Liver (tissue), 9 donors: ENCODE results near the gene TBC1D1. TPM values are rescaled to one million over a fixed set of nuclear protein-coding genes. Genes with fewer than 3 reads are reported as not detected.
A peak's percentile ranks its signal among the peaks of the same experiment; 100 is the strongest.

Experiments used
- DNase-seq: peaks from one replicate; pipeline ENCODE4 v3.0.0-alpha.2; 2017; ENCODE audit warnings: low spot score
- H3K27ac ChIP-seq, 2 donors: one replicate each; pipeline ENCODE4 v1.7.0; 2013; ENCODE audit warnings: inconsistent platforms in 2 of 2, low read length in 2 of 2, control low read depth in 1 of 2, low read depth in 1 of 2, mild to moderate bottlenecking in 1 of 2
- H3K27me3 ChIP-seq, 4 donors: one replicate each; pipeline versions ENCODE4 v1.6.1 to v1.7.0; 2013; ENCODE audit warnings: low read length in 3 of 4, inconsistent platforms in 1 of 4, mild to moderate bottlenecking in 1 of 4, moderate library complexity in 1 of 4; ENCODE audit not compliant: control insufficient read depth in 4 of 4, insufficient read depth in 4 of 4
- H3K36me3 ChIP-seq, 4 donors: one replicate each; pipeline versions ENCODE4 v1.6.1 to v1.7.0; 2013; ENCODE audit warnings: low read length in 3 of 4, mild to moderate bottlenecking in 3 of 4, low read depth in 1 of 4, moderate library complexity in 1 of 4; ENCODE audit not compliant: control insufficient read depth in 4 of 4, insufficient read depth in 3 of 4
- H3K4me1 ChIP-seq, 4 donors: one replicate each; pipeline versions ENCODE4 v1.6.1 to v1.7.0; 2013; ENCODE audit warnings: low read length in 3 of 4, mild to moderate bottlenecking in 3 of 4, moderate library complexity in 1 of 4; ENCODE audit not compliant: control insufficient read depth in 4 of 4, insufficient read depth in 4 of 4
- H3K4me3 ChIP-seq, 3 donors: one replicate each; pipeline versions ENCODE4 v1.6.1 to v1.7.0; 2013; ENCODE audit warnings: low read length in 3 of 3, control low read depth in 1 of 3, low read depth in 1 of 3, mild to moderate bottlenecking in 1 of 3
- H3K9ac ChIP-seq, 2 donors: one replicate each; pipeline ENCODE4 v1.7.0; 2013; ENCODE audit warnings: low read length in 2 of 2, mild to moderate bottlenecking in 2 of 2, moderate library complexity in 2 of 2, control low read depth in 1 of 2, low read depth in 1 of 2
- H3K9me3 ChIP-seq, 4 donors: one replicate each; pipeline versions ENCODE4 v1.6.1 to v1.7.0; 2013; ENCODE audit warnings: low read length in 3 of 4; ENCODE audit not compliant: control insufficient read depth in 4 of 4
- EGR1 ChIP-seq, 2 donors: IDR thresholded peaks; 2 replicates each; pipeline ENCODE4 v1.6.1; 2016 to 2018; ENCODE audit warnings: antibody characterized with exemption in 2 of 2, low read depth in 2 of 2
- FOXA2 ChIP-seq: IDR thresholded peaks from 2 replicates; pipeline ENCODE4 v1.6.1; 2016; ENCODE audit warnings: antibody characterized with exemption
- HNF4A ChIP-seq, 2 donors: conservative IDR thresholded peaks; 2 replicates each; pipeline ENCODE4 v1.6.1; 2016; ENCODE audit warnings: antibody characterized with exemption in 2 of 2, mild to moderate bottlenecking in 2 of 2
- JUND ChIP-seq, 2 donors: IDR thresholded peaks; 2 replicates each; pipeline ENCODE4 v1.6.1; 2016; ENCODE audit warnings: antibody characterized with exemption in 2 of 2
- NR2F2 ChIP-seq: IDR thresholded peaks from 2 replicates; pipeline ENCODE4 v1.6.1; 2016; ENCODE audit warnings: antibody characterized with exemption
- RAD21 ChIP-seq, 2 donors: IDR thresholded peaks; 2 replicates each; pipeline ENCODE4 v1.6.1; 2016; ENCODE audit warnings: antibody characterized with exemption in 2 of 2, mild to moderate bottlenecking in 2 of 2
- RXRA ChIP-seq, 2 donors: IDR thresholded peaks; 2 replicates each; pipeline ENCODE4 v1.6.1; 2017 to 2018; ENCODE audit warnings: antibody characterized with exemption in 2 of 2, mild to moderate bottlenecking in 1 of 2
- WGBS: extraction: QIAGEN DNeasy Blood & Tissue Kit; methylation state at CpG from one replicate; pipeline ENCODE4 v1.1.7; 2013; 5-methylcytosine and 5-hydroxymethylcytosine counted together
- polyA plus RNA-seq, 2 donors: library from polyadenylated mRNA; stranded (reverse) in 1 of 2; unstranded in 1 of 2; fragments of 200-250 nt in 1 of 2; fragments of >200 nt in 1 of 2; fragmentation: Nextera tagmentation in 1 of 2; extraction: Ambion mirVana in 1 of 2; gene quantifications; one replicate each; pipeline versions ENCODE4 v1.2.1 to v1.2.3, GENCODE V29; 2013 to 2015
- total RNA-seq, 2 donors: library from RNA; depleted of rRNA; stranded (reverse); fragments of >200 nt; gene quantifications; one replicate each; pipeline ENCODE4 v1.2.3, GENCODE V29; 2014
- TF ChIP-seq, protein P1 (sequence below): fragments of 150-350 bp; IDR thresholded peaks from 2 replicates; pipeline ENCODE4 v1.5.1; 2017; ENCODE audit warnings: improper control_type of control experiment, low read depth, low read length; ENCODE audit not compliant: missing input control
- TF ChIP-seq, protein P2 (sequence below): IDR thresholded peaks from 2 replicates; pipeline ENCODE4 v1.6.1; 2016; ENCODE audit warnings: antibody characterized with exemption, mild to moderate bottlenecking
- TF ChIP-seq, protein P3 (sequence below): IDR thresholded peaks from 2 replicates; pipeline ENCODE4 v1.6.1; 2016; ENCODE audit warnings: antibody characterized with exemption
- TF ChIP-seq, protein P4 (sequence below): IDR thresholded peaks from 2 replicates; pipeline ENCODE4 v1.6.1; 2016; ENCODE audit warnings: antibody characterized with exemption
- donor health status: healthy.
- donor health status: healthy.
- donor health status: healthy.
- donor health status: healthy.
- donor health status: healthy.

Gene TBC1D1
- total and polyA plus RNA-seq, 4 donors: 15.6 to 41.4 (median 20.9) TPM

GRCh38 chr4:38078590-38079421 is 187.9 kb downstream of the TBC1D1 start (continued):
- TF ChIP-seq, protein P1, sequence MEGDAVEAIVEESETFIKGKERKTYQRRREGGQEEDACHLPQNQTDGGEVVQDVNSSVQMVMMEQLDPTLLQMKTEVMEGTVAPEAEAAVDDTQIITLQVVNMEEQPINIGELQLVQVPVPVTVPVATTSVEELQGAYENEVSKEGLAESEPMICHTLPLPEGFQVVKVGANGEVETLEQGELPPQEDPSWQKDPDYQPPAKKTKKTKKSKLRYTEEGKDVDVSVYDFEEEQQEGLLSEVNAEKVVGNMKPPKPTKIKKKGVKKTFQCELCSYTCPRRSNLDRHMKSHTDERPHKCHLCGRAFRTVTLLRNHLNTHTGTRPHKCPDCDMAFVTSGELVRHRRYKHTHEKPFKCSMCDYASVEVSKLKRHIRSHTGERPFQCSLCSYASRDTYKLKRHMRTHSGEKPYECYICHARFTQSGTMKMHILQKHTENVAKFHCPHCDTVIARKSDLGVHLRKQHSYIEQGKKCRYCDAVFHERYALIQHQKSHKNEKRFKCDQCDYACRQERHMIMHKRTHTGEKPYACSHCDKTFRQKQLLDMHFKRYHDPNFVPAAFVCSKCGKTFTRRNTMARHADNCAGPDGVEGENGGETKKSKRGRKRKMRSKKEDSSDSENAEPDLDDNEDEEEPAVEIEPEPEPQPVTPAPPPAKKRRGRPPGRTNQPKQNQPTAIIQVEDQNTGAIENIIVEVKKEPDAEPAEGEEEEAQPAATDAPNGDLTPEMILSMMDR: no peak

DNA sequence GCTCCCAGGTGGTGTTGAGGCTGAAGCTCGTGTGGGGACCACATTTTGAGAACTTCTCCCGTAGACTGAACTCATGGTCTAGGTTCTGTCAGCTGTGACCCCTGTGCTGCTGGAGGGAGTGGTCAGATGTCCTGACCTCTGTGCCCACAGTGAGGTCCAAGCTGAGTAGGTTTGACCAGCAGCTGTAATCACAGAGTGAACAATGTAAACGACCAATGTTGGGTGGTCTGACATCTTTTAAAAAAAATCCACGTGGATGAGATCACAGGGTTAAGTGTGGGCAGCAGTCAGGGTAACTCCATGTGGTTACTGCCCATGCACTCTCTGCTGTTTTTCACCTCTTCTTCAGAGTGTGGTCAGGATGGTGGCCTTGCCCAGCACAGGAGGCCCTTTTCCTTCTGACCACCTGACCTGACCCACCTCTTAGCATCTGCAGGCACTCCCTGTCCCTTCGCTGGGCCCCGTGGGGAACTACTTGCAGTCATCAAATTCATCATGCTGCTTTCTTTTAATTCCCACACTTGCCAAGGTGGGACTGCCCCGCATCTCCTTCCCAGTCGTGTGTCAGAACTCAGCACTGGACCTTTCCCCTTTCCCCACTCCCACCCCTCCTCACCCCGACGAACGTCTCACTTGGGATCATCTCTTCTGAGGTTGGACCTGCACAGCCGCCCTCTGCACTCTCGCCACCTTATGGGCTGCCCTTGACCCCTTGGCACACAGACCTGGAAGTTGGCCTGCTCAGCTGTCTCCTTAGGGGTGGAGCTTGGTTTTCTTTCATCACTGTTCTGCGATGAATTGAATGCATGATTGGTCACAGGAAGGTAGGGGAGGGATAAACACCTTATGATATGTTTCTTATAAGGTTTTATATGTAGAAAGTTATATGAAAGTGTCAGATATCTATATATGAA is 189.4 kb downstream of the TBC1D1 start:
- Histone ChIP-seq H3K4me1 (peaks cover 1 to 23% (median 12%) of the 10 kb centered on the region in 4 donors), H3K4me3 (no peak overlapping the region), H3K27me3 (no peaks in the 10 kb centered on the region), H3K9ac (no peak overlapping the region), H3K36me3 (no peaks in the 10 kb centered on the region), H3K9me3 (no peaks in the 10 kb centered on the region), H3K27ac (no peak overlapping the region)
- no peak for DNase-seq
- WGBS: 63% methylated on average over 14 of the region's 14 CpGs
- TF ChIP-seq EGR1 (IDR thresholded peaks at IDR 0.05; ENCODE audit: low read depth in 2 of 2) (no peak), RXRA (IDR thresholded peaks at IDR 0.05) (peak; percentile 32 to 82), NR2F2 (peak; percentile 40), JUND (IDR thresholded peaks at IDR 0.05) (no peak), HNF4A (conservative IDR thresholded peaks at IDR 0.05) (peak; percentile 28 to 67), FOXA2 (no peak), RAD21 (IDR thresholded peaks at IDR 0.05) (no peak)
- TF ChIP-seq, protein P2, sequence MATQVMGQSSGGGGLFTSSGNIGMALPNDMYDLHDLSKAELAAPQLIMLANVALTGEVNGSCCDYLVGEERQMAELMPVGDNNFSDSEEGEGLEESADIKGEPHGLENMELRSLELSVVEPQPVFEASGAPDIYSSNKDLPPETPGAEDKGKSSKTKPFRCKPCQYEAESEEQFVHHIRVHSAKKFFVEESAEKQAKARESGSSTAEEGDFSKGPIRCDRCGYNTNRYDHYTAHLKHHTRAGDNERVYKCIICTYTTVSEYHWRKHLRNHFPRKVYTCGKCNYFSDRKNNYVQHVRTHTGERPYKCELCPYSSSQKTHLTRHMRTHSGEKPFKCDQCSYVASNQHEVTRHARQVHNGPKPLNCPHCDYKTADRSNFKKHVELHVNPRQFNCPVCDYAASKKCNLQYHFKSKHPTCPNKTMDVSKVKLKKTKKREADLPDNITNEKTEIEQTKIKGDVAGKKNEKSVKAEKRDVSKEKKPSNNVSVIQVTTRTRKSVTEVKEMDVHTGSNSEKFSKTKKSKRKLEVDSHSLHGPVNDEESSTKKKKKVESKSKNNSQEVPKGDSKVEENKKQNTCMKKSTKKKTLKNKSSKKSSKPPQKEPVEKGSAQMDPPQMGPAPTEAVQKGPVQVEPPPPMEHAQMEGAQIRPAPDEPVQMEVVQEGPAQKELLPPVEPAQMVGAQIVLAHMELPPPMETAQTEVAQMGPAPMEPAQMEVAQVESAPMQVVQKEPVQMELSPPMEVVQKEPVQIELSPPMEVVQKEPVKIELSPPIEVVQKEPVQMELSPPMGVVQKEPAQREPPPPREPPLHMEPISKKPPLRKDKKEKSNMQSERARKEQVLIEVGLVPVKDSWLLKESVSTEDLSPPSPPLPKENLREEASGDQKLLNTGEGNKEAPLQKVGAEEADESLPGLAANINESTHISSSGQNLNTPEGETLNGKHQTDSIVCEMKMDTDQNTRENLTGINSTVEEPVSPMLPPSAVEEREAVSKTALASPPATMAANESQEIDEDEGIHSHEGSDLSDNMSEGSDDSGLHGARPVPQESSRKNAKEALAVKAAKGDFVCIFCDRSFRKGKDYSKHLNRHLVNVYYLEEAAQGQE: no peak
- TF ChIP-seq, protein P3, sequence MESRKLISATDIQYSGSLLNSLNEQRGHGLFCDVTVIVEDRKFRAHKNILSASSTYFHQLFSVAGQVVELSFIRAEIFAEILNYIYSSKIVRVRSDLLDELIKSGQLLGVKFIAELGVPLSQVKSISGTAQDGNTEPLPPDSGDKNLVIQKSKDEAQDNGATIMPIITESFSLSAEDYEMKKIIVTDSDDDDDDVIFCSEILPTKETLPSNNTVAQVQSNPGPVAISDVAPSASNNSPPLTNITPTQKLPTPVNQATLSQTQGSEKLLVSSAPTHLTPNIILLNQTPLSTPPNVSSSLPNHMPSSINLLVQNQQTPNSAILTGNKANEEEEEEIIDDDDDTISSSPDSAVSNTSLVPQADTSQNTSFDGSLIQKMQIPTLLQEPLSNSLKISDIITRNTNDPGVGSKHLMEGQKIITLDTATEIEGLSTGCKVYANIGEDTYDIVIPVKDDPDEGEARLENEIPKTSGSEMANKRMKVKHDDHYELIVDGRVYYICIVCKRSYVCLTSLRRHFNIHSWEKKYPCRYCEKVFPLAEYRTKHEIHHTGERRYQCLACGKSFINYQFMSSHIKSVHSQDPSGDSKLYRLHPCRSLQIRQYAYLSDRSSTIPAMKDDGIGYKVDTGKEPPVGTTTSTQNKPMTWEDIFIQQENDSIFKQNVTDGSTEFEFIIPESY: no peak
- TF ChIP-seq, protein P4, sequence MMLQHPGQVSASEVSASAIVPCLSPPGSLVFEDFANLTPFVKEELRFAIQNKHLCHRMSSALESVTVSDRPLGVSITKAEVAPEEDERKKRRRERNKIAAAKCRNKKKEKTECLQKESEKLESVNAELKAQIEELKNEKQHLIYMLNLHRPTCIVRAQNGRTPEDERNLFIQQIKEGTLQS: no peak
